ENCODE data around the gene STX18. TPM values are rescaled to one million over a fixed set of nuclear protein-coding genes. Genes with fewer than 3 reads are reported as not detected.
"Not testable (repeated sequence)": the region's sequence is repeated elsewhere in the genome, so short reads cannot be mapped to it uniquely, and the experiment has no call there.

The STX18 gene
- total and polyA plus RNA-seq, 2 donors (not counting 3 experiments of a cell fraction or from before 2014, with no cell fraction given) = 30.7 to 31.2 TPM

GRCh38 chr4:4422856-4423499, 118.9 kb downstream of the STX18 start:
- dilution Hi-C loops (cut with MboI; ENCODE audit: extremely low pct_ligation_motif_present, low sequenced_read_pairs) (no loop called here), intact Hi-C loops (cut with micrococcal nuclease) (no loop called here)
- TF ChIP-seq GATA2 (IDR thresholded peaks at IDR 0.05; ENCODE audit: insufficient read depth, insufficient read length, low read depth, low read length) (no peak), JUN (IDR thresholded peaks at IDR 0.05; ENCODE audit: borderline replicate concordance, insufficient read depth, insufficient read length, low read depth) (no peak), FOS (IDR thresholded peaks at IDR 0.05; ENCODE audit: borderline replicate concordance, insufficient read depth, low read length) (no peak), CTCF (IDR thresholded peaks at IDR 0.05; ENCODE audit: extremely low read depth in 1 of 2, insufficient read depth in 1 of 2, low read depth in 1 of 2, low read length in 2 of 2) (no peak), MAX (IDR thresholded peaks at IDR 0.05; ENCODE audit: insufficient read depth, insufficient read length) (no peak), EZH2 (IDR thresholded peaks at IDR 0.05; ENCODE audit: borderline replicate concordance, low read depth, low read length, severe bottlenecking) (no peak), MYC (IDR thresholded peaks at IDR 0.05; ENCODE audit: low read depth, low read length) (no peak), POLR2A (IDR thresholded peaks at IDR 0.05; ENCODE audit: low read depth, low read length) (no peak), POLR2AphosphoS5 (IDR thresholded peaks at IDR 0.05; ENCODE audit: insufficient read depth, low read depth, low read length) (no peak)
- CTCF ChIA-PET = interaction anchor here (1.0 kb wide), 1 partner anchor 9 kb away, joined by 3 read pairs; no protein-coding TSS in a partner anchor
- FAIRE-seq (no peak), DNase-seq (ENCODE audit: low read depth, low spot score) (no peak)
- H3K4me2 ChIP-seq (ENCODE audit: insufficient read depth, low read length) = no peak overlapping the region
- no TSS peak for BruUV-seq (replicated peaks)
- no peaks in the 10 kb centered on the region for H3K9me1 ChIP-seq (replicated peaks; ENCODE audit: control insufficient read depth, extremely low read depth, insufficient read depth, low read length)
- H3K9me3 ChIP-seq (replicated peaks; ENCODE audit: control insufficient read depth, insufficient read depth, low read length) = no peaks in the 10 kb centered on the region
- no peaks in the 10 kb centered on the region for H3K27me3 ChIP-seq (ENCODE audit: control insufficient read depth in 2 of 2, insufficient read depth in 2 of 2, low read length in 2 of 2)
- no peaks in the 10 kb centered on the region for H3K79me2 ChIP-seq (ENCODE audit: control insufficient read depth, insufficient read depth, low read length)
- no peaks in the 10 kb centered on the region for H4K20me1 ChIP-seq (replicated peaks; ENCODE audit: control insufficient read depth, extremely low read depth, insufficient read depth, low read length)
- POLR2A ChIA-PET = no interaction called here
- no peak overlapping the region for H3K27ac ChIP-seq (ENCODE audit: insufficient read depth, low read depth, low read length)
- H3K4me3 ChIP-seq (replicated peaks in 1 of 3; ENCODE audit: insufficient read depth in 1 of 3, low read depth in 1 of 3, low read length in 3 of 3) = no peak overlapping the region
- no peak overlapping the region for H3K9ac ChIP-seq (replicated peaks; ENCODE audit: extremely low read depth, insufficient read depth, low read length)
- H3K4me1 ChIP-seq (ENCODE audit: control insufficient read depth, extremely low read depth, insufficient read depth, low read length) = no peaks in the 10 kb centered on the region
- H2AFZ ChIP-seq (ENCODE audit: low read depth, low read length) = no peak overlapping the region
- peaks cover 2 to 17% of the 10 kb centered on the region in 2 experiments for H3K36me3 ChIP-seq (ENCODE audit: control insufficient read depth in 2 of 2, extremely low read depth in 1 of 2, insufficient read depth in 2 of 2, low read length in 2 of 2)

- H3K36me3 ChIP-seq (ENCODE audit: control insufficient read depth in 2 of 2, extremely low read depth in 1 of 2, insufficient read depth in 2 of 2, low read length in 2 of 2) = peaks cover 2 to 17% of the 10 kb centered on the region in 2 experiments
- H3K79me2 ChIP-seq (ENCODE audit: control insufficient read depth, insufficient read depth, low read length); H3K27ac ChIP-seq (ENCODE audit: insufficient read depth, low read depth, low read length); H3K4me3 ChIP-seq (replicated peaks in 1 of 3; ENCODE audit: insufficient read depth in 1 of 3, low read depth in 1 of 3, low read length in 3 of 3); H3K4me1 ChIP-seq (ENCODE audit: control insufficient read depth, extremely low read depth, insufficient read depth, low read length); H3K27me3 ChIP-seq (ENCODE audit: control insufficient read depth in 2 of 2, insufficient read depth in 2 of 2, low read length in 2 of 2); POLR2A ChIA-PET; H3K9me1 ChIP-seq (replicated peaks; ENCODE audit: control insufficient read depth, extremely low read depth, insufficient read depth, low read length); dilution Hi-C loops (cut with MboI; ENCODE audit: extremely low pct_ligation_motif_present, low sequenced_read_pairs); intact Hi-C loops (cut with micrococcal nuclease); BruUV-seq (replicated peaks); H3K9ac ChIP-seq (replicated peaks; ENCODE audit: extremely low read depth, insufficient read depth, low read length); H3K9me3 ChIP-seq (replicated peaks; ENCODE audit: control insufficient read depth, insufficient read depth, low read length); H3K4me2 ChIP-seq (ENCODE audit: insufficient read depth, low read length); H2AFZ ChIP-seq (ENCODE audit: low read depth, low read length); FAIRE-seq; H4K20me1 ChIP-seq (replicated peaks; ENCODE audit: control insufficient read depth, extremely low read depth, insufficient read depth, low read length); DNase-seq (ENCODE audit: low read depth, low spot score): not testable (repeated sequence)
- CTCF ChIA-PET = interaction anchor here (1.2 to 2.9 kb wide), 2 partner anchors 9 to 162 kb away, joined by 4 to 11 read pairs; no protein-coding TSS in a partner anchor
These were observed 119.7 kb downstream of the STX18 start for GRCh38 chr4:4422117-4422516.
